WTC11 (cell line): ENCODE measurements around the gene PIPOX.

Experiments
- CBFB ChIP-seq: sonication (generic); formaldehyde crosslinking; IDR thresholded peaks from 2 replicates; pipeline ENCODE4 v1.8.1; 2022; ENCODE audit warnings: mild to moderate bottlenecking, low read depth, missing genetic modification reagents
- CREB1 ChIP-seq: sonication (generic); formaldehyde crosslinking; IDR thresholded peaks from 2 replicates; pipeline ENCODE4 v1.8.0; 2023; ENCODE audit warnings: mild to moderate bottlenecking, missing genetic modification reagents
- NR3C1 ChIP-seq: sonication (generic); formaldehyde crosslinking; conservative IDR thresholded peaks from 2 replicates; pipeline ENCODE4 v1.8.1; 2023; ENCODE audit warnings: low read depth, mild to moderate bottlenecking, missing genetic modification reagents
- SMAD4 ChIP-seq: sonication (generic); formaldehyde crosslinking; IDR thresholded peaks from 2 replicates; pipeline ENCODE4 v1.8.0; 2022; ENCODE audit warnings: mild to moderate bottlenecking, missing genetic modification reagents
- ZNF416 ChIP-seq: fragments of 250-450 bp; sonication (Bioruptor Pico); IDR thresholded peaks from 2 replicates; pipeline ENCODE4 v1.9.0; 2021; ENCODE audit warnings: mild to moderate bottlenecking, inconsistent platforms
- TF ChIP-seq, protein P1 (sequence below): fragments of 200-600 bp; IDR thresholded peaks from 2 replicates; pipeline ENCODE4 v1.8.0; 2022; ENCODE audit warnings: antibody characterized with exemption
- TF ChIP-seq, protein P2 (sequence below): fragments of 250-450 bp; sonication (Bioruptor Pico); conservative IDR thresholded peaks from 2 replicates; pipeline ENCODE4 v1.9.0; 2021; ENCODE audit warnings: mild to moderate bottlenecking
- TF ChIP-seq, protein P3 (sequence below): sonication (generic); formaldehyde crosslinking; conservative IDR thresholded peaks from 2 replicates; pipeline ENCODE4 v1.8.1; 2022; ENCODE audit warnings: mild to moderate bottlenecking, missing genetic modification reagents
- TF ChIP-seq, protein P4 (sequence below): sonication (generic); formaldehyde crosslinking; IDR thresholded peaks from 2 replicates; pipeline ENCODE4 v1.8.0; 2022; ENCODE audit warnings: missing genetic modification reagents
- TF ChIP-seq, protein P5 (sequence below): sonication (generic); formaldehyde crosslinking; IDR thresholded peaks from 2 replicates; pipeline ENCODE4 v1.8.0; 2022; ENCODE audit warnings: mild to moderate bottlenecking, missing genetic modification reagents

DNA sequence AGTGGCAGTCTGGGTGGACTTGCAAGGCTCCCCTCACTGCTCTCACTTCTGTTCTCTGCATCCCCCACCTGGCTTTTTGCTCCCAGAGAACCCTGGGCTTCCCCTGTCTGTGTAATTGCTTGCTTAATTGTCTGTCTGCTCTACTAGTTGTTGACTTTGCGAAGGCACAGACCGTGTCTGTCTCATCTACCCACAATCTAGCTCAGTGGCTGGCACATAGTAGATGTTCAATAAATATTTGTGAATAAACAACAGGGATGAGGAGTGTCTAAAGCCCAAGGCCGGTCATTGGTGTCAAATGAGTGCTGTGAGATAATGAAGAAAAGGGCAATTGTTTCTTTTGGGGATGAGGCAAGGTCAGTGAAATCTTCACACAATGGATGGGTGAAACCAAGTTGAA lies 34.4 kb upstream of the PIPOX start:
- TF ChIP-seq, protein P1, sequence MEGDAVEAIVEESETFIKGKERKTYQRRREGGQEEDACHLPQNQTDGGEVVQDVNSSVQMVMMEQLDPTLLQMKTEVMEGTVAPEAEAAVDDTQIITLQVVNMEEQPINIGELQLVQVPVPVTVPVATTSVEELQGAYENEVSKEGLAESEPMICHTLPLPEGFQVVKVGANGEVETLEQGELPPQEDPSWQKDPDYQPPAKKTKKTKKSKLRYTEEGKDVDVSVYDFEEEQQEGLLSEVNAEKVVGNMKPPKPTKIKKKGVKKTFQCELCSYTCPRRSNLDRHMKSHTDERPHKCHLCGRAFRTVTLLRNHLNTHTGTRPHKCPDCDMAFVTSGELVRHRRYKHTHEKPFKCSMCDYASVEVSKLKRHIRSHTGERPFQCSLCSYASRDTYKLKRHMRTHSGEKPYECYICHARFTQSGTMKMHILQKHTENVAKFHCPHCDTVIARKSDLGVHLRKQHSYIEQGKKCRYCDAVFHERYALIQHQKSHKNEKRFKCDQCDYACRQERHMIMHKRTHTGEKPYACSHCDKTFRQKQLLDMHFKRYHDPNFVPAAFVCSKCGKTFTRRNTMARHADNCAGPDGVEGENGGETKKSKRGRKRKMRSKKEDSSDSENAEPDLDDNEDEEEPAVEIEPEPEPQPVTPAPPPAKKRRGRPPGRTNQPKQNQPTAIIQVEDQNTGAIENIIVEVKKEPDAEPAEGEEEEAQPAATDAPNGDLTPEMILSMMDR: no peak
- TF ChIP-seq, protein P2, sequence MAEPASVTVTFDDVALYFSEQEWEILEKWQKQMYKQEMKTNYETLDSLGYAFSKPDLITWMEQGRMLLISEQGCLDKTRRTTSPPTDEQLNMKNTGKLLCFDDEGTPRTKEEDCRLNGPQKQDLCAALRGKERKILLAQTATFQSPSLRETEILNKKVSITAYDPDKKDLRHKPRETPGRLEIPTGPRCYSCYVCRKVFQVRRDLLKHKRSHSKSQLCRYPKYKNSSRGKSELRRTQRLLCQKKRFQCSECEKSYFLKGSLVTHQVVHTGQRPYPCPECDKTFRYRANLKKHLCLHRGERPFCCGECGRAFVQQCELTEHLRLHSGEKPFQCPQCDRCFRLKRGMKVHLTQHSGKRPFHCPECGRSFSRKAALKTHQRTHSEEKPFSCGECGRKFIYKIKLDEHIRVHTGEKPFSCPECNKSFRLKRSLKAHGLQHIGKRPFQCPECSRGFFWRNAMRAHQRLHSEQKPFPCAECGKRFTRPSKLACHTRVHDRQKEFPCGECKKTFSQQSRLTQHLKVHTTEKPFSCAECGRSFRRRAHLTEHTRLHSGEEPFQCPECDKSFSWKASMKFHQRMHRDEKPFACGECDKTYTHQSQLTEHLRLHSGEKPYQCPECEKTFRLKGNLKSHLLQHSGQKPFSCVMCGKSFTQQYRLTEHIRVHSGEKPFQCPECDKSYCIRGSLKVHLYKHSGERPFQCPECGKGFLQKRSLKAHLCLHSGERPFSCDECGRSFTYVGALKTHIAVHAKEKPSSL (CRISPR knock-in tag): no peak
- no peak for TF ChIP-seq CBFB
- TF ChIP-seq, protein P3, sequence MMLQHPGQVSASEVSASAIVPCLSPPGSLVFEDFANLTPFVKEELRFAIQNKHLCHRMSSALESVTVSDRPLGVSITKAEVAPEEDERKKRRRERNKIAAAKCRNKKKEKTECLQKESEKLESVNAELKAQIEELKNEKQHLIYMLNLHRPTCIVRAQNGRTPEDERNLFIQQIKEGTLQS (CRISPR knock-in tag): no peak
- TF ChIP-seq SMAD4 (CRISPR knock-in tag): no peak
- TF ChIP-seq, protein P4, sequence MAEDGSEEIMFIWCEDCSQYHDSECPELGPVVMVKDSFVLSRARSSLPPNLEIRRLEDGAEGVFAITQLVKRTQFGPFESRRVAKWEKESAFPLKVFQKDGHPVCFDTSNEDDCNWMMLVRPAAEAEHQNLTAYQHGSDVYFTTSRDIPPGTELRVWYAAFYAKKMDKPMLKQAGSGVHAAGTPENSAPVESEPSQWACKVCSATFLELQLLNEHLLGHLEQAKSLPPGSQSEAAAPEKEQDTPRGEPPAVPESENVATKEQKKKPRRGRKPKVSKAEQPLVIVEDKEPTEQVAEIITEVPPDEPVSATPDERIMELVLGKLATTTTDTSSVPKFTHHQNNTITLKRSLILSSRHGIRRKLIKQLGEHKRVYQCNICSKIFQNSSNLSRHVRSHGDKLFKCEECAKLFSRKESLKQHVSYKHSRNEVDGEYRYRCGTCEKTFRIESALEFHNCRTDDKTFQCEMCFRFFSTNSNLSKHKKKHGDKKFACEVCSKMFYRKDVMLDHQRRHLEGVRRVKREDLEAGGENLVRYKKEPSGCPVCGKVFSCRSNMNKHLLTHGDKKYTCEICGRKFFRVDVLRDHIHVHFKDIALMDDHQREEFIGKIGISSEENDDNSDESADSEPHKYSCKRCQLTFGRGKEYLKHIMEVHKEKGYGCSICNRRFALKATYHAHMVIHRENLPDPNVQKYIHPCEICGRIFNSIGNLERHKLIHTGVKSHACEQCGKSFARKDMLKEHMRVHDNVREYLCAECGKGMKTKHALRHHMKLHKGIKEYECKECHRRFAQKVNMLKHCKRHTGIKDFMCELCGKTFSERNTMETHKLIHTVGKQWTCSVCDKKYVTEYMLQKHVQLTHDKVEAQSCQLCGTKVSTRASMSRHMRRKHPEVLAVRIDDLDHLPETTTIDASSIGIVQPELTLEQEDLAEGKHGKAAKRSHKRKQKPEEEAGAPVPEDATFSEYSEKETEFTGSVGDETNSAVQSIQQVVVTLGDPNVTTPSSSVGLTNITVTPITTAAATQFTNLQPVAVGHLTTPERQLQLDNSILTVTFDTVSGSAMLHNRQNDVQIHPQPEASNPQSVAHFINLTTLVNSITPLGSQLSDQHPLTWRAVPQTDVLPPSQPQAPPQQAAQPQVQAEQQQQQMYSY: no peak
- TF ChIP-seq, protein P5, sequence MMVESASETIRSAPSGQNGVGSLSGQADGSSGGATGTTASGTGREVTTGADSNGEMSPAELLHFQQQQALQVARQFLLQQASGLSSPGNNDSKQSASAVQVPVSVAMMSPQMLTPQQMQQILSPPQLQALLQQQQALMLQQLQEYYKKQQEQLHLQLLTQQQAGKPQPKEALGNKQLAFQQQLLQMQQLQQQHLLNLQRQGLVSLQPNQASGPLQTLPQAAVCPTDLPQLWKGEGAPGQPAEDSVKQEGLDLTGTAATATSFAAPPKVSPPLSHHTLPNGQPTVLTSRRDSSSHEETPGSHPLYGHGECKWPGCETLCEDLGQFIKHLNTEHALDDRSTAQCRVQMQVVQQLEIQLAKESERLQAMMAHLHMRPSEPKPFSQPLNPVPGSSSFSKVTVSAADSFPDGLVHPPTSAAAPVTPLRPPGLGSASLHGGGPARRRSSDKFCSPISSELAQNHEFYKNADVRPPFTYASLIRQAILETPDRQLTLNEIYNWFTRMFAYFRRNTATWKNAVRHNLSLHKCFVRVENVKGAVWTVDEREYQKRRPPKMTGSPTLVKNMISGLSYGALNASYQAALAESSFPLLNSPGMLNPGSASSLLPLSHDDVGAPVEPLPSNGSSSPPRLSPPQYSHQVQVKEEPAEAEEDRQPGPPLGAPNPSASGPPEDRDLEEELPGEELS (CRISPR knock-in tag): no peak
- no peak for TF ChIP-seq NR3C1 (CRISPR knock-in tag)
- no peak for TF ChIP-seq ZNF416 (CRISPR knock-in tag)
- TF ChIP-seq CREB1 (CRISPR knock-in tag): no peak
